Osteocyte (in vitro differentiated cells): ENCODE data around the gene TCF3. TPM values are rescaled to one million over a fixed set of nuclear protein-coding genes. Genes with fewer than 3 reads are reported as not detected.

Source experiments
- DNase-seq: peaks from one replicate; pipeline ENCODE4 v3.0.0; 2021; ENCODE audit warnings: mixed read lengths; ENCODE audit not compliant: unreplicated experiment; ENCODE audit errors: extremely low spot score
- H3K27ac Mint-ChIP-seq: one replicate; pipeline ENCODE4 v1.8.0; 2021; ENCODE audit warnings: mild to moderate bottlenecking, mixed read lengths; ENCODE audit not compliant: unreplicated experiment
- H3K27me3 Mint-ChIP-seq: one replicate; pipeline ENCODE4 v1.8.0; 2021; ENCODE audit warnings: mixed read lengths; ENCODE audit not compliant: unreplicated experiment
- H3K36me3 Mint-ChIP-seq: one replicate; pipeline ENCODE4 v1.8.0; 2021; ENCODE audit warnings: mixed read lengths; ENCODE audit not compliant: unreplicated experiment
- H3K4me1 Mint-ChIP-seq: one replicate; pipeline ENCODE4 v1.8.0; 2021; ENCODE audit warnings: mixed read lengths; ENCODE audit not compliant: unreplicated experiment
- H3K4me3 Mint-ChIP-seq: one replicate; pipeline ENCODE4 v1.8.0; 2021; ENCODE audit warnings: mild to moderate bottlenecking, moderate library complexity, mixed read lengths; ENCODE audit not compliant: unreplicated experiment
- H3K9me3 Mint-ChIP-seq: one replicate; pipeline ENCODE4 v1.8.0; 2021; ENCODE audit warnings: mixed read lengths; ENCODE audit not compliant: unreplicated experiment
- CTCF ChIP-seq: fragments of 200-600 bp; sonication (generic); IDR thresholded peaks from 2 replicates; pipeline ENCODE4 v1.5.0; 2021; ENCODE audit warnings: antibody characterized with exemption, mild to moderate bottlenecking, moderate library complexity
- total RNA-seq: library from RNA; stranded (reverse); gene quantifications from 2 replicates; pipeline ENCODE4 v1.2.1, GENCODE V29; 2021

Gene TCF3
- total RNA-seq, 1 donor from 2014 or later: 180 TPM

GRCh38 chr19:1572795-1573194 lies 79.6 kb downstream of the TCF3 start:
- no peak overlapping the region for H3K4me3 Mint-ChIP-seq
- TF ChIP-seq CTCF: no peak
- no peaks in the 10 kb centered on the region for H3K9me3 Mint-ChIP-seq
- peaks cover 4% of the 10 kb centered on the region for H3K27me3 Mint-ChIP-seq
- H3K4me1 Mint-ChIP-seq: peaks cover 8% of the 10 kb centered on the region
- DNase-seq: no peak
- H3K36me3 Mint-ChIP-seq: no peaks in the 10 kb centered on the region
- H3K27ac Mint-ChIP-seq: no peak overlapping the region

GRCh38 chr19:1571358-1571757 lies 81.1 kb downstream of the TCF3 start:
- H3K27ac Mint-ChIP-seq: no peak overlapping the region
- peaks cover 8% of the 10 kb centered on the region for H3K4me1 Mint-ChIP-seq
- DNase-seq: no peak
- no peaks in the 10 kb centered on the region for H3K9me3 Mint-ChIP-seq
- H3K4me3 Mint-ChIP-seq: no peak overlapping the region
- H3K36me3 Mint-ChIP-seq: no peaks in the 10 kb centered on the region
- no peak for TF ChIP-seq CTCF
- peaks cover 4% of the 10 kb centered on the region for H3K27me3 Mint-ChIP-seq

GRCh38 chr19:1570836-1571235 lies 81.6 kb downstream of the TCF3 start:
- H3K4me1 Mint-ChIP-seq: peaks cover 8% of the 10 kb centered on the region
- peaks cover 4% of the 10 kb centered on the region for H3K27me3 Mint-ChIP-seq
- H3K36me3 Mint-ChIP-seq: no peaks in the 10 kb centered on the region
- no peak overlapping the region for H3K4me3 Mint-ChIP-seq
- no peak for TF ChIP-seq CTCF
- H3K27ac Mint-ChIP-seq: no peak overlapping the region
- DNase-seq: no peak
- H3K9me3 Mint-ChIP-seq: no peaks in the 10 kb centered on the region

GRCh38 chr19:1569997-1570396 lies 82.4 kb downstream of the TCF3 start:
- Mint-ChIP-seq H3K4me1 (peaks cover 16% of the 10 kb centered on the region), H3K36me3 (no peaks in the 10 kb centered on the region), H3K27ac (no peak overlapping the region), H3K27me3 (peaks cover 4% of the 10 kb centered on the region), H3K4me3 (peak overlapping the region; percentile 49), H3K9me3 (no peaks in the 10 kb centered on the region)
- TF ChIP-seq CTCF: no peak
- DNase-seq: no peak

GRCh38 chr19:1568320-1569019 lies 83.9 kb downstream of the TCF3 start, which contains the start of gene MEX3D:
Gene MEX3D (minus strand): TSS chr19:1568325. CDS start chr19:1568058, 267 bp downstream.
- H3K36me3 Mint-ChIP-seq: peaks cover 3% of the 10 kb centered on the region

More at GRCh38 chr19:1568320-1569019, 83.9 kb downstream of the TCF3 start, which contains the start of gene MEX3D:
- Mint-ChIP-seq H3K27ac (peak within 1 kb of the TSS; percentile 64), H3K9me3 (no peaks in the 10 kb centered on the region), H3K4me3 (peak within 1 kb of the TSS; percentile 68), H3K27me3 (peaks cover 4% of the 10 kb centered on the region), H3K4me1 (peaks cover 22% of the 10 kb centered on the region)
- no peak for DNase-seq
- TF ChIP-seq CTCF: no peak
